ENCODE measurements around the gene FLCN. TPM values are rescaled to one million over a fixed set of nuclear protein-coding genes. Genes with fewer than 3 reads are reported as not detected.

FLCN gene
- total RNA-seq, 1 experiment from 2014 or later, result 19.3 TPM

DNA sequence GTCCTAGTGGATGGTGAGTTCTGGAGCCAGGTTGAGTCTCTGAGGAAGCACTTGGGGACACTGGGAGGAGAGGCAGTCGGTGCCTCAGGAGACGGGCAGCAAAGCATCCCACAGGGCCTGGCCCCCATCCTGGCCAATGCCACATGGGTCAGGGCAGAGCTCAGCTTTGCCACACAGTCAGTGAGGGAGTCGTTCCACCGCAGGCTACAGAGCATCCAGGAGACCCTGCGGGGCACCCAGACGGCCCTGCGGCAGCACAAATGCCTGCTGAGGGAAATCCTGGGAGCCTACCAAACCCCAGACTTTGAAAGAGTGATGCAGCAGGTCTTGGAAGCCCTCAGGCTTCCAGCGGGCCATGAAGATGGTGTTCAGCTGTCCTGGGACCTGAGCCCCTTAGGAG is 70.5 kb downstream of the FLCN start:
- DNase-seq (ENCODE audit: low read depth), result no peak

DNA sequence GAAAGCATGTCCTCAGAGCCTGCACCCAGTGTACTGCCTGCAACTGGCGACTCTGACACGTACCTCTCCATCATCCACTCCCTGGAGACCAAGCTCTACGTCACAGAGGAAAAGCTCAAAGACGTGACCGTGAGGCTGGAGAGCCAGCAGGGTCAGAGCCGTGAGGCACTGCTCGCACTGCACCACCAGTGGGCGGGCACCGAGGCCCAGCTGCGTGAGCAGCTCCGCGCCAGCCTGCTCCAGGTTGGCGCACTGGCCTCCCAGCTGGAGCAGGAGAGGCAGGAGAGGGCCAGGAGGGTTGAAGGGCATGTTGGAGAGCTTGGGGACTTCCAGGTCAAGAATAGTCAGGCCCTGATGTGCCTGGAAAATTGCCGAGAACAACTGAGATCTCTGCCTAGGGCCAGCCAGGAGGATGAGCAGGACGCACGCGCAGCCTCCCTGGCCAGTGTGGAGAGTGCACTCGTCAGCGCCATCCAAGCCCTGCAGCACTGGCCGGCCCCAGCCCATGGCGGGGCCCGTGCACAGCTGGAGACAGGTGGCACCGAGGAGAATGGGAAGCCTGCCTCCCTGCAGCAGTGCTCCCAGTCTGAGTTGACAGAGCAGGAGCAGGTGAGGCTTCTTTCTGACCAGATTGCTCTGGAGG is 71.2 kb downstream of the FLCN start:
- DNase-seq (ENCODE audit: low read depth), result no peak

DNA sequence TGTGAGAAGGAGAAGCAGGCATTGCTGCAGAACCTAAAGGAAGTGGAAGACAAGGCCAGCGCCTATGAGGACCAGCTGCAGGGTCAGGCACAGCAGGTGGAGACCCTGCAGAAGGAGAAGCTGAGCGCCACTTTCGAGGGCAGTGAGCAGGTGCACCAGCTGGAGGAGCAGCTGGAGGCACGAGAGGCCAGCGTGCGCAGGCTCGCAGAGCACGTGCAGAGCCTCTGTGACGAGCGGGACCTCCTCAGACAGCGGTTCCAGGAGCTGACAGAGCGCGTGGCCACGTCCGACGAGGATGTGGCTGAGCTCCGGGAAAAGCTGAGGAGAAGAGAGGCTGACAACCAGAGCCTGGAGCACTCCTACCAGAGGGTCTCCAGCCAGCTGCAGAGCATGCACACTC is 72.3 kb downstream of the FLCN start:
- DNase-seq (ENCODE audit: low read depth), result no peak

DNA sequence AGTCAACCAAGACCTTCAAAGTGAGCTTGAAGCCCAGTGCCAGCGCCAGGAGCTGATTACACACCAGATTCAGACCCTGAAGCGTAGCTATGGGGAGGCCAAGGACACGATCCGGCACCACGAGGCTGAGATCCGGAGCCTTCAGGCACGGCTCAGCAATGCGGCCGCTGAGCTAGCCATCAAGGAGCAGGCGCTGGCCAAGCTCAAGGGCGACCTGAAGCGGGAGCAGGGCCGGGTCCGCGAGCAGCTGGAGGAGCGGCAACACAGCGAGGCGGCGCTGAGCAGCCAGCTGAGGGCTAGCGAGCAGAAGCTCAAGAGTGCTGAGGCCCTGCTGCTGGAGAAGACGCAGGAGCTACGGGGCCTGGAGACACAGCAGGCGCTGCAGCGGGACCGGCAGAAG is 72.8 kb downstream of the FLCN start:
- no peak for DNase-seq (ENCODE audit: low read depth)

Other genes starting within 250 kb of the FLCN start
- gene MPRIP, start 194.7 kb downstream of the FLCN start, total RNA-seq (2014; rRNA removed; shearing (Covaris generic)), result 78.2 and 127 TPM in 2 replicates
- not detected in 2 replicates for gene PLD6, start 30.8 kb downstream of the FLCN start, total RNA-seq (2014; rRNA removed; shearing (Covaris generic))
- gene COPS3, start 44.1 kb upstream of the FLCN start, total RNA-seq (2014; rRNA removed; shearing (Covaris generic)), result 204 and 245 TPM in 2 replicates
- gene NT5M, start 66.2 kb upstream of the FLCN start, total RNA-seq (2014; rRNA removed; shearing (Covaris generic)), result 1.6 and 1.8 TPM in 2 replicates
- gene MED9, start 239.8 kb upstream of the FLCN start, total RNA-seq (2014; rRNA removed; shearing (Covaris generic)), result 20.8 and 23.1 TPM in 2 replicates